ENCODE measurements around the gene REXO4.

REXO4 gene

DNA sequence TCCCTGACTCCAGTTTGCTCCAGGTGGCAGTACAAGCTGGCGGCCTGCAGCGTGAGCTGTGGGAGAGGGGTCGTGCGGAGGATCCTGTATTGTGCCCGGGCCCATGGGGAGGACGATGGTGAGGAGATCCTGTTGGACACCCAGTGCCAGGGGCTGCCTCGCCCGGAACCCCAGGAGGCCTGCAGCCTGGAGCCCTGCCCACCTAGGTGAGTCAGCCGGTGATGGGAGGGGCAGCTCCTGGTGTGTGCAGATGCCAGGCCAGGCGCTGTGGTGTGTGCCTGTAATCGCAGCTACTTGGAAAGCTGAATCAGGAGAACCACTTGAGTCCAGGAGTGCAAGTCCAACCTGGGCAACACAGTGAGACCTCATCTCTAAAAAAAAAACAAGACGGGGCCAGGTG, 31.9 kb upstream of the REXO4 start:
- no peak for DNase-seq

DNA sequence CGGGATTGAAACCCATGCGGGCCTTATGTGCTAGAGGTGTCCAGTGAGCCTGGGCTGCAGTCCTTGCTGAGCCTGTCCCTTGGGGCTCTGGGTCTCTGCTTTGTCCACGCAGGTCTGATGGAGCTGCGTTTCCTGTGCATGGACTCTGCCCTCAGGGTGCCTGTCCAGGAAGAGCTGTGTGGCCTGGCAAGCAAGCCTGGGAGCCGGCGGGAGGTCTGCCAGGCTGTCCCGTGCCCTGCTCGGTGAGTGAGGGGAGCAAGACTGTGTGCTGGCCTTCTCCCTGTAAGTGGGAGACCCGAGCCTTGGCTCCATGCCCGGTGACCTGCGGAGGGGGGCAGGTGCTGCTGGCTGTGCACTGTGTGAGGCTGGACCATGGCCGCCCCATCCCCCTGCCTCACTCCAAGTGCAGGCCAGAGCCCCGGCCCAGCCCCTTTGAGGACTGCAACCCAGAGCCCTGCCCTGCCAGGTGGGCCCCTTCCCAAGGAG, 30.7 kb upstream of the REXO4 start:
- DNase-seq = no peak

DNA sequence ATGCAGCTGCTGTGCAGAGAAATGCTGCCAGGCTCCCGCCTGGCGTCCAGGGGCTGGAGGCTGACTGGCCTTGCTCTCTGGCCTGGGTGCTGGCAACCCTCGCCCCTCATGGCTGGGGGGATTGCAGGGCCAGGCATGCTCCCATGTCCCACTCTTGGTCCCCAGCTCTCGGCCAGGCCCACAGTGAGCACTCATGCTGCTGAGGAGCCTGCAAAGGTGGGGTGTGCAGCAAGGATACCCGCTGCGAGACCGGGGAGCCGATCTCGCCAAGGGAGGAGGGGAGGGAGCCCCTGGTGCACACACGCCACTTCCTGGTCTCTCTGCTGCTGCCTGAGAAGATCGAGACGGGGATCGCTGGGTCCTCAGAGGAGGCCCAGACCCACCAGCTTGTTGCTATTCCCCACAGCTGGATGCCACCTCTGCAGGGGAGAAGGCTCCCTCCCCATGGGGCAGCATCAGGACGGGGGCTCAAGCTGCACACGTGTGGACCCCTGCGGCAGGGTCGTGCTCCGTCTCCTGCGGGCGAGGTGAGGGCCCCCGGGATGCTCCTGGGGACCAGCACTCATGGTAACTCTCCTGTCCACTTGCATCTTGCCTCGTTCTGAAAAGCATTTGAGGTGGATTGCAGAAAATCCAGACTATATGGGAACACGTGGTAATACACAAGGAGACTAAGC, 27.6 kb upstream of the REXO4 start:
- DNase-seq = no peak

DNA sequence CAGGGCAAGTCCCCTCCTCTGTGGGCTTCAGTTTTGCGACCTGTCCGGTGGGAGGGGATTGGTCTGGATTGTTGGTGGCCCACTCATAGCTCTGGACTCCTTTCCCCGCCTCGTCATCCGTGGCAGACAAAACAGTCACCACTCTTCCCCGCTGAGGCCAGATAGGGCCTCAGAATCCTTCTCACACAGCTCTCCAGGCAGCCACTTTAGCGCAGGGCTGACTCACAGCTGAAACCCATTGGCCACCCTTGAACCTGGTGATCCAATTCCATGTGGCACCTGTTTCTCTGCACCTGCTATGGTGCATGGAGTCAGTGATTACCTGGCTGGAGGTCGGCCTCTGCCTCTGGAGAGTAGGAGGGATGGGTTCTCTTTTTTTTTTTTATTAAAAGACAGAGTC, 26.2 kb upstream of the REXO4 start:
- no peak for DNase-seq

DNA sequence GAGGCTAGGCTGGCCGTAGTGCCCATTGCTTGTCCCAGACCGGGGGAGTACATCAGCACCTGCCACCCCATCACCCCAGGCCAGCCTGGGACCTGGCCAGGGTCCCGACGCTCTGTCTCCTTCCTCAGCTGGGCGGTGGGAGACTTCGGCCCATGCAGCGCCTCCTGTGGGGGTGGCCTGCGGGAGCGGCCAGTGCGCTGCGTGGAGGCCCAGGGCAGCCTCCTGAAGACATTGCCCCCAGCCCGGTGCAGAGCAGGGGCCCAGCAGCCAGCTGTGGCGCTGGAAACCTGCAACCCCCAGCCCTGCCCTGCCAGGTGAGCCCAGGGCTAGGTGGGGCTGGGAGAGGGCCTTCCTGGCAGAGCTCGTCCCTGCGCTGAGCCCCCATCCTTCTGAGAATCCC, 25.4 kb upstream of the REXO4 start:
- DNase-seq = no peak

DNA sequence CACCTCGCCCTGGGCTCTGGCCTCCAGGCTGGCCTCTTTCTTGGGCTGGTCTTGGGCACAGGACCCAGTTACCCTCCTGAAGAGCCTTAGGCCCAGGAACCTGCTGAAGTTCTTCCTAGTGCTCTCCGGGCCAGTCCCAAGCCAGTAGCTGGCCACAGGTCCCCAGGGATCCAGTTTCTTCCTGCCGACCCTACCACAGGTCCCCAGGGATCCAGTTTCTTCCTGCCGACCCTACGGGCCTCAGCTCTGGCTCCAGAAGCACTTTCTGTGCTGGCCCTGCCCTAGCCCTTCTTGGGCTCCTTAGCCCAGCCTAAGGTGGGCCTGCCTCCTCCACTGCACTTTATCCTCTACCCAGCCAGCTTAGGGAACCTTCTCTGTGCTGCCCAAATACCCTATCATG, 23.8 kb upstream of the REXO4 start:
- no peak for DNase-seq

DNA sequence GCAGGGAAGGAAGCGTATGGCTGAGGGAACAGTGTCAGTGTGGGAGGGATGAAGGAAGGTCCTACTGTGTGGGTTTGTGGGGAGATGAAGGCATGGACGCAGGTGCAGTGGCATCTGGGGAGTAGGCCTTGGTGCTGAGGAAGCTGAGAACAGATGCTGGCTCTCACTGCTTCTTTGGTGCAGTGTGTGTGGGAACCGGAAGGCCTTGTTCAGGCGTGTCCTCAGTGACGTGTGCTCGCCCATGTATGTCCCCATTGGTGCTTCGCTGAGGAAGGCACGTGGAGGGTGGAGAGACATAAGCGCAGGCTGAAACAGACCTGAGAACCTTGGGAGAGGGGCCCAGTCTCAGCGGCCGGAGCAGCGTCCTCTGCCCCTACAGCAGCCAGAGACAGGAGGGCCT, 23.1 kb upstream of the REXO4 start:
- DNase-seq = no peak

- DNase-seq = no peak
Measured at GRCh38 chr9:133439337-133439736, 21.5 kb upstream of the REXO4 start.

GRCh38 chr9:133437753-133438531, 20.1 kb upstream of the REXO4 start:
- DNase-seq = no peak

DNA sequence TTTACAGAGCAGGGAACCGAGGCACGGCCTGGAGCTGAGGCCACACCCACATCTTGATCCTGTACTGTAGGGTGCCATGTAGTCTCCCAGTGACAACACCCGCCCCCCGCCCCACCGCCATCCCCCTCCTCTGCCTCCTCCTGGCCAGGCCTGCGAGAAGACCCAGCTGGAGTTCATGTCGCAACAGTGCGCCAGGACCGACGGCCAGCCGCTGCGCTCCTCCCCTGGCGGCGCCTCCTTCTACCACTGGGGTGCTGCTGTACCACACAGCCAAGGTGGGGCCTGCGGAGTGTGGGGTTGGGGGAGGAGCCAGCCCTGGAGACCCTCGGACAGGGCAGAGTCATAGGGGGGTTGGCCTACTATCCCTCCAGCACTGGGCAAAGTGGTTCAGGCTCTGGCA, 18.9 kb upstream of the REXO4 start:
- DNase-seq = no peak

DNA sequence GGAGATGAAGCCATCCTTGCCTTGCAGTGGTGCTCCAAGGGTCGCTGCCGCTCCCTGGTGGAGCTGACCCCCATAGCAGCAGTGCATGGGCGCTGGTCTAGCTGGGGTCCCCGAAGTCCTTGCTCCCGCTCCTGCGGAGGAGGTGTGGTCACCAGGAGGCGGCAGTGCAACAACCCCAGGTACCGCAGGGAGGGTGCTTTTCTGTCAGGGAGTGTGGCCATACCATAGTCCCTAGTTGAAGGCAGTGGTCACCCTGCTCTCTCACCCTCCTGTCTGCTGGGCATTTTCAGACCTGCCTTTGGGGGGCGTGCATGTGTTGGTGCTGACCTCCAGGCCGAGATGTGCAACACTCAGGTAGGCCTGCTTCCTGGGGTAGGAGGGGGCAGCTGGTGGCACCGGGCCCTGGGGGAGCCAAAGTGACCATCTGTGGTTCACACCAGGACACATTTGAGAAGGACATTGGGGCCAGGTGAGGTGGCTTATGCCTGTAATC, 15.6 kb upstream of the REXO4 start:
- DNase-seq = no peak

DNA sequence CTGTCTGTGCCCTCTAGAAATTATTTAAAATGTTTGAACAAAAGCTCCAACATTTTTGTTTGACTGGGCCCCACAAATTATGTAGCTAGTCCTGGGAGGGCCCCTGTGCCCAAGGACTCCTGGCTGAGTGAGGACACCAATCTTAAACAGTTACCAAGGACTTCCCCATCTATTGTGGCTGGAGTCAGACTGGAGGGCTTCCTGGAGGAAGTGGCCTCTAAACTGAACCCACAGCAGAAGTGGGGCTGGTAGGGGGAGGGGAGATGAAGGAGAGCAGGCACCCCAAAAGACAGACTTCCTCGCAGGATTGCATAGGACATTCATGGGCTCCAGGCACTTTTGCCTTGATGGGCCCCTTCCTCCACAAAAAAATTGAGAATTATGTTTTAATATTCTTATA, 12.4 kb upstream of the REXO4 start:
- DNase-seq = no peak

DNA sequence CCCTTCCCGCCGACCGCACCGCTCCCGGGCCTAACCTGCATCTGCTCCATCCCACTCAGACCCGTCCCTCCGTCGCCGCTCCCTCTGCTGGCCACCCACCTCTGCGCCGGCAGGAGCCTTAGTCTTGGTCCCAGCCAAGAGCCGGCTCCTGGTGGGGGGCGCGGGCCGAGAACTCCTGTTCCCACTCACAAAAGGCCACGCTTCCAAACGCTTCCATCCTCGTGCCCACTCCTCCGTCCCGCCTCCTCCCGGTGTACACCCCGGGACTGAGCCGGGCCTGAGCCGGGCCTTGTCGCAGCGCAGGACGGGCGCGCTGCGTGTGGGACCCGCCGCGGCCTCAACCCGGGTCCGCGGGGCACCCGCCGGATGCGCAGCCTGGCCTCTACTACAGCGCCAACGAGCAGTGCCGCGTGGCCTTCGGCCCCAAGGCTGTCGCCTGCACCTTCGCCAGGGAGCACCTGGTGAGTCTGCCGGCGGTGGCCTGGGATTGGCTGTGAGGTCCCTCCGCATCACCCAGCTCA, 11.9 kb upstream of the REXO4 start:
- DNase-seq = no peak

DNA sequence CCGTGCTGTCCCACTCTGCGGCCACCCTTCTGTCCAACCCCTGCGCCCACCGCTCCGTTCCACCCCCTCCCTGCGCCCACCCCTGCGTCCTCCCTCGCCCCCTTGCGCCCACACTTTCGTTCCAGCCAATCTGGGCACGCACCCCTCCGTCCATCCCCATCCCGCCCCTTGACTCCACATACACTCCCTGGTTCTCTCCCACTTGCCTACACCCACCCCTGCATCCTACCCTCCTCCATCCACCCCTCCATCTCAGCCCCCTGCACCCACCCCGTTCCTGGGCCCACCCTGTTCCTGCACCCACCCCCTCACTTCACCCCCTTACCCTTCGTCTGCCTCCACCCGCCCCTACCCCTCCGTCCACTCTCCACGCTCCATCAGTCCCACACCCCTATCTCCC, 11.4 kb upstream of the REXO4 start:
- DNase-seq = no peak

DNA sequence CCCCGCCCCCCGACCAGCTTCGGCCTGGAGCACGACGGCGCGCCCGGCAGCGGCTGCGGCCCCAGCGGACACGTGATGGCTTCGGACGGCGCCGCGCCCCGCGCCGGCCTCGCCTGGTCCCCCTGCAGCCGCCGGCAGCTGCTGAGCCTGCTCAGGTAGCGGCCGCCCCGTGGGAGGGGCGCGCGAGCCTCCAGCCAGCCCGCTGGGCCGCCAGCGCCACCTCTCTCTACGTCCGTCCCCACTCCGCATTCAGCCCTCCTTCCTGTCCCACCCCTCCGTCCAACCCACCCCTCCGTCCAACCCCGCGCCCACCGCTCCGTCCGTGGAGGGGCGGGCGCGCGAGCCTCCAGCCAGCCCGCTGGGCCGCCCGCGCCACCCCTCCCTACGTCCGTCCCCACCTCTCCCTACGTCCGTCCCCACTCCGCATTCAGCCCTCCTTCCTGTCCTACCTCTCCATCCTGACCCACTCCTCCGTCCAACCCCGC, 10.8 kb upstream of the REXO4 start:
- no peak for DNase-seq

GRCh38 chr9:133427658-133428348, 10.0 kb upstream of the REXO4 start:
- DNase-seq = no peak

DNA sequence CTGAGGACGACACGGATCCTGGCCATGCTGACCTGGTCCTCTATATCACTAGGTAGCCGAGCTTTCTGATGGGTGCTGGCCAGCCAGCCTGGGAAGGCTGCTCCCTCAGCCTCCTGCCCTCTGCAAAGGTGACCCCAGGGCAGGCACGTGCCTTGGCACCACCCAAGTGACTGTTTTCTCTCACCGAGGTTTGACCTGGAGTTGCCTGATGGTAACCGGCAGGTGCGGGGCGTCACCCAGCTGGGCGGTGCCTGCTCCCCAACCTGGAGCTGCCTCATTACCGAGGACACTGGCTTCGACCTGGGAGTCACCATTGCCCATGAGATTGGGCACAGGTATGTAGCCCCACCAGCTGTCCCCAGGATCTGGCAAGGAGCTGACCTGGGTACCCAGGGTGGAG, 8.2 kb upstream of the REXO4 start:
- DNase-seq = no peak

- no peak for DNase-seq
Measured at GRCh38 chr9:133425049-133425632, 7.3 kb upstream of the REXO4 start.

DNA sequence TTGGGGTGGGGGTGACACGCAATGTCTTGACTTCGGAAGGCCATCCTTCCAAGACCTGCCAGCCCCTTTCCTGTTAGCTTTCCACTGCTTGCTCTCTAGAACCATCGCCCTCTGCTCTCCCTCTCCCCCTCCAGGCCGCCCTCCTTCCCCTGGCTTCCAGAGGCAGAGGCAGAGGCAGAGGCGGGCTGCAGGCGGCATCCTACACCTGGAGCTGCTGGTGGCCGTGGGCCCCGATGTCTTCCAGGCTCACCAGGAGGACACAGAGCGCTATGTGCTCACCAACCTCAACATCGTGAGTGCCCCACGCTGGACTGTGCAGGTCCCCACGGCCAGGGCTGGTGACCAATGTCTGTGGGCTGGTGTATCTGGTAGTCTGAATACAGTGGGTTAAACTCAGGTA, 6.4 kb upstream of the REXO4 start:
- DNase-seq = no peak

- peak; percentile 5 for DNase-seq
Measured at GRCh38 chr9:133423216-133423615, 5.4 kb upstream of the REXO4 start.

DNA sequence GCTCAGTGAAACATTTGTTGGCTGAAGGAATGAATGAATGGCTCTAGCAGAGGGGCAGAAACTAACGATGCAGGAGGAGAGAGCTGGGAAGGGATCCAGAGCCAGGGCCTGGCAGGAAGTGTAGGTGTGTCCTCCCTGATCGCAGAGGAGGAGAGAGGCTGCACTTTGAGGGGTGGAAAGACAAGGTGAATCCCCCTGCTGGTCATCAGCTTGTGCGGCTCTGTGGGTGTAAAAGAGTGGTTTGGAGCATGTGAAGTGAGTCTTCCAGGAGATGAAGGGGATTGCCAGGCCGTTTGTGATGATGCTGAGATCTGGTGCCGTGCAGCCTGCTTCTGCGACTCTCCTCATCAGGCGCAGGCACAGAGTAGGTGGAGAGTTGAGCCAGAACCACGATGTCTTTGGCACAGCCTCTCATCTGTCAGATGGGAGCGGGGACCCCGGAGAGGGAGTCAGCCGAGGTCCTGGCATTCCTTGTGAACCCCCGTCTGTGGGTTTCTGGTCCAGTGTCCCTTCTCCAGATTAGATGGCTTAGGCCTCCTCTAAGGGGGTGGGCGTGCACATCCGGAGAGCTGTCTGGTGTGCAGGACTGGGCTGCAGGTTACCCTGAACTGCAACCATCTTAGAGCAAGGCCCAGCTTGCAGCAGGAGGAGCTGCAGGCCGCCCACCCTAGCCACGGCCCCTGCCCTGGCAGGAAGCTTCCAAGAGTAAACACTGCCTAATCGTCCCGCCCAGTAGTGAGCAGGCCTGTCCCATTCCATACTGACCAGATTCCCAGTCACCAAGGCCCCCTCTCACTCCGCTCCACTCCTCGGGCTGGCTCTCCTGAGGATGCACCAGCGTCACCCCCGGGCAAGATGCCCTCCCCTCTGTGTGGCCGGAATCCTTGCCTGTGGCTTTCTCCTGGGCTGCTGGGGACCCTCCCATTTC, 4.1 kb upstream of the REXO4 start, which contains the start of gene ADAMTS13:
TSS of gene ADAMTS13 (plus strand) at position 753 of the 928 bp plus-strand sequence. CDS start at position 830, 77 bp downstream.
- no peak for DNase-seq

DNA sequence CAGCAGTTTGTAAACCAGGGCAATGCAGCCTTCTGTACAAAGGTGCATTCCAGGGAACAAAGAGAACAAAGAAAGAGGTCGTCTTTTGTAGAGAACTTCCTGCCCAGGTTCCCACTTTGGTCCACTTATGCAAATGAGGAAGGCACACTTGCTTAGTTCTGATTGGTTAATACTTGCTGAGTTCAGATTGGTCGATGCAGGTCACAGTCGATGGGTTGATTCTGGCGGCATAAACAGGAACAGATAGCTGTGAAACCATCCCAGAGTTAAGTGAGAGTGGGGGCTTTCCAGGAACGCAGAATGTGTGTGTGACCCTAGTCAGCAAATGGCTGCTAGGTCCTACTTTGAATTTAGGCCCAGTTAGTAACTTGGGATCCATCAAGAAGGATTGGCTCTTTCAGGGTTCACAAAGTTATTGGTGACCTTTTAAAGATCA, 2.6 kb upstream of the REXO4 start:
- no peak for DNase-seq

Measured in HCEC 1CT (cell line).